GM10248 (cell line): Measurements from ENCODE around the gene DLG2.

Source experiments
- CTCF ChIA-PET: fragments of 300-600 bp; sonication (Branson Sonifier 250); formaldehyde crosslinking; extraction: SDS; loops from one replicate; lab custom pipeline; 2021; ENCODE audit warnings: antibody characterized with exemption; lab: Yijun Ruan, JAX
- POLR2A ChIA-PET: fragments of 350-650 bp; sonication (Branson Sonifier 250); formaldehyde crosslinking; extraction: SDS; loops from one replicate; lab custom pipeline; 2020; ENCODE audit warnings: antibody characterized with exemption; lab: Yijun Ruan, JAX
- DNase-seq: peaks from one replicate; pipeline ENCODE4 v3.0.0; 2012; ENCODE audit errors: extremely low spot score
- TF ChIP-seq, protein P1 (sequence below): IDR thresholded peaks from 2 replicates; pipeline ENCODE4 v1.5.1; 2012; ENCODE audit warnings: mild to moderate bottlenecking, low read depth; ENCODE audit errors: extremely low read depth, missing control alignments, control extremely low read depth

The DLG2 gene

DNA sequence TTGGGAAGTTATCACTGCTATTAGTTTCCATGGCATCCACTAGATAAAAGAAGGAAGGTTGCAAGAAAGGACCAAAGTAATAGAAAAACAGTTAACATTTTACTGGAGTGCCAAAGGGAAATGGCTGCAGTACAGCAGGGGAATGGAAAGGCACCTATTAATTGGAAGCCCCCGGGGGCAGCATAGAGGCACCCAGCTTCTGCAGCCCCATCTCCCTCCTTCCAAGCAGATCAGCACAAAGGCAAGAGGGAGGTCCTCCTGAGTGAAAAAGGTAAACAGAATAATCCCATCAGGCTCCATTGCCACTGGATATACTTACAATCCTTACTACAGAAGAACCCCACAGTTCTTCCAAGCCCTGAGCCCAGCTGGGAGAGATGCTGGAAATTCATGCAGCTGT lies 887.1 kb downstream of the DLG2 start:
- TF ChIP-seq, protein P1, sequence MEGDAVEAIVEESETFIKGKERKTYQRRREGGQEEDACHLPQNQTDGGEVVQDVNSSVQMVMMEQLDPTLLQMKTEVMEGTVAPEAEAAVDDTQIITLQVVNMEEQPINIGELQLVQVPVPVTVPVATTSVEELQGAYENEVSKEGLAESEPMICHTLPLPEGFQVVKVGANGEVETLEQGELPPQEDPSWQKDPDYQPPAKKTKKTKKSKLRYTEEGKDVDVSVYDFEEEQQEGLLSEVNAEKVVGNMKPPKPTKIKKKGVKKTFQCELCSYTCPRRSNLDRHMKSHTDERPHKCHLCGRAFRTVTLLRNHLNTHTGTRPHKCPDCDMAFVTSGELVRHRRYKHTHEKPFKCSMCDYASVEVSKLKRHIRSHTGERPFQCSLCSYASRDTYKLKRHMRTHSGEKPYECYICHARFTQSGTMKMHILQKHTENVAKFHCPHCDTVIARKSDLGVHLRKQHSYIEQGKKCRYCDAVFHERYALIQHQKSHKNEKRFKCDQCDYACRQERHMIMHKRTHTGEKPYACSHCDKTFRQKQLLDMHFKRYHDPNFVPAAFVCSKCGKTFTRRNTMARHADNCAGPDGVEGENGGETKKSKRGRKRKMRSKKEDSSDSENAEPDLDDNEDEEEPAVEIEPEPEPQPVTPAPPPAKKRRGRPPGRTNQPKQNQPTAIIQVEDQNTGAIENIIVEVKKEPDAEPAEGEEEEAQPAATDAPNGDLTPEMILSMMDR: no peak
- CTCF ChIA-PET: interaction anchor here (1.1 kb wide), 1 partner anchor 15 kb away, joined by 4 read pairs; no protein-coding TSS in a partner anchor
- no peak for DNase-seq
- POLR2A ChIA-PET: no interaction called here

DNA sequence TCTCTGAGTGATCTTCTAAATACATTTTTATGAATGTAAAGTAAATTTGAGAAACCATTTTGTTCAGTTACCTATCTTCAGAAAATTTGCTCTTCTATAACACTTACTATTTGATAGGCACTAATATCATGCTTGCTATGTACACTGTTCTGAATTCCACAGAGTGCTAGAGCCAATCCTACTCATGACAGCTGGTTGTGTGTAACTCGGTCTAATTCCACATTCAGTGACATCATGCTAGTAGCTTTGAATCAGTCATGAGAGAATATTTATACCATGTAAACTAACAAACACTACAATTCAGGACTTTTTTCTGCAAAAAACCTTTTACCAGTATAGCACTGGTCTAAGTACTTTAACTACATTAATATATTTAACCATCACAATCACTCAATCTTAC lies 902.9 kb downstream of the DLG2 start:
- DNase-seq: no peak
- ChIA-PET CTCF (interaction anchor here (1.3 to 1.6 kb wide), 2 partner anchors 14 to 16 kb away, joined by 3 to 4 read pairs; no protein-coding TSS in a partner anchor), POLR2A (no interaction called here)
- TF ChIP-seq, protein P1: no peak

DNA sequence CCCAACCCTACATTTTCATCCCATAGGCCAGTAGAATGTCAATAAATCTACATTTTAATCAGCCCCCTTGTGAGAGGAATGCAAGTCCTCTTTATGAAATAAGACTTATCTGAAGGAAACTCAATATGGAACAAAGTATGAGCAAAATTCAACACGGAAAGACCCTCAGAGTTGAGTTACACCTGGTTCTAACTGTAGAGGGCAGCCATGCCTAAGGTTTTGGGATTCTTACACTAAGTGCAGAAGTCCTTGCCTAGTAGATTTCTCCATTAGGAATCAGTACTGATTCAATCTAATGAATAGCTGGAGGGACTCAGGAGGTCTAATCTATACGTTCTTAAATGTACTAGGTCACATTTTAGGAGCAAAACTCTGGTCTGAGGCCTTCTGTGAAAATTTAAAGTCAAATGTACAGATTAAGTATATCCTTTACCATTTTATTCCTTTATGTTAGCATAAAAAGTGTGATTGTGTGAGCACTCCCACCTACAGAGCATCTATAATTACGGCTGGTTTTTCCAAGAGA lies 904.5 kb downstream of the DLG2 start:
- POLR2A ChIA-PET: no interaction called here
- no peak for DNase-seq
- TF ChIP-seq, protein P1: no peak
- CTCF ChIA-PET: no interaction called here

DNA sequence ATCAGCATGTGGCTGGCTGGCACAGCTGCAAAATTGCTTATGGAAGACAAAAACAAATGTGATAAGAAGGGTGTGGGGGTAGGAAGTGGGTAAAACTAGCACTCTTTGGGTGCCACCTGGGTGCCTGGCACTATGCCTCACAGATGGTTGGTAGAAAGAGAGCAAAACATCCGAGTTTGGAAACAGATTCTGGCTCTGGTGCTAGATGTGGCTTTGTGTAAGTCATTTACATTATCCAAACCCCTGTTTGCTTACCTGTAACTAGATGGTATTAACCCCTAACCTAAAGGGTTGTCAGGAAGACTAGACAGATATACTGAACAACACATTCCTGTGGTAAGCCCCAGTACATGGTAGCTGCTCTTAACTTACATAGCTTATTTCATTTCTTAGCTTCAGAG lies 905.6 kb downstream of the DLG2 start:
- TF ChIP-seq, protein P1: no peak
- CTCF ChIA-PET: no interaction called here
- no peak for DNase-seq
- POLR2A ChIA-PET: no interaction called here

DNA sequence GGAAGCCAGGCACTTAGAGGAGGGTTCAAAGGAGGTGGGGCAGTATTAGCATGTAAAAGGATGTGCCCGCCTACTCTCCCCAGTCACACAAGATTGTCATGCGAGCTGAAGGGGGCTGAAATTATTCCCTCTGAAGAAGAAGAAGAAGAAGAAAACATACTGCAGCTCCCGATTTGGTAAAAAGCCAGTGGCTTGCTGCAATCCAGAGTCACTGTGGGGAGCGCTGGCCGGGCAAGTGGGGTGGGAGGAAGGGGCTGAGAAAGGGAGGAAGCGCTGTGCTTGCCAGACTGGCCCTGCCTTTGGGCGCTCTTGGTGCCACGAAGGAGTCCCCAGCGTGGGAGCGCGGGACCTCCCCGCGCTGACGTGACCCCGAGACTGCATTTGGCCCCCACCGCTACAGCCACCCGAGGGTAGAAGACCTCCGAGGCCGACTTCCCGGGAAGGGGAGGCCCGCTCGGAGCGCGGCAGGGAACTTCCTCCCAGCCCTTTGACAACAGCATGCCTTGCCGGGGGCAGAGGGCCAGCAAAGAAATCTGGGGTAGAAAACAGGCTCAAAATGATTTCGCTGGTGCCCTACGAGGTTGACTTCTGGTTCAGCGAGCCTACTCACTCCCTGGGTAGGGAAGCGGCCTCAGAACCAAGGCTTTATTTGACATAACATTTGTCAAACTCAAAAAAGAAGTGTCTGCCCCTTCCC lies 906.3 kb downstream of the DLG2 start:
- no peak for DNase-seq
- TF ChIP-seq, protein P1: no peak
- ChIA-PET CTCF (no interaction called here), POLR2A (no interaction called here)

DNA sequence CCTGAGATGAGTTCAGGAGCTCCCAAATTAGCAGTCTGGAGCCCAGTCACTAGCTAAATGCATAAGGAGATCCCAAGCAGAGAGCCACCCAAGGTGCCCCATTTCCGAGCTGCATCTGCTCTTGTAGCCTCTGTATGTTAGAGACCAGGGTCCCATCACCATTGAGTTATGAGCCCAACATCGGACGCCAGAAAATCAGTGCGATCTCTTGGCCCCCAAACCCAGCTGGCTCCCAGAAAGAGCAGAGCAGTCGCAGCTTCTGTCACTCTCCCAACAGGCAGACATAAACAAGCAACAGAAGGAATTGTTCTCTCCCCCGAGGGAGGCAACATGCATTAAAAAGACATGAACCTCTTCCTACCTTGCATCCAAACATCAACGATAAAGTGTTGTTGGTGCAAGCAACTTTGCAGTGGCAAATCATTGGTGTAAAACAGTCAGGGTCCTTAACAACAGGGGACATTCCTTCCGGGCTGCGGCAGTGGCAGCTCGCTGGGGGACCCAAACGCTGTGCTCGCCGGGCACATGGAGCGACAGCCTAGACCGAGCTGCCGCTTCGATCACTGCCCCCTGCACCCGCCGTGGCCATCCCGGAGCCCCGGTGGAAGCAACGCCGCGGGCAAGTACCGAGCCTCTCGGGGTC lies 907.1 kb downstream of the DLG2 start:
- POLR2A ChIA-PET: no interaction called here
- TF ChIP-seq, protein P1: no peak
- CTCF ChIA-PET: no interaction called here
- no peak for DNase-seq
